ENCODE data around the gene CD300LG.
"Not testable (repeated sequence)": the region's sequence is repeated elsewhere in the genome, so short reads cannot be mapped to it uniquely, and the experiment has no call there.

The CD300LG gene

GRCh38 chr17:43880420-43880991 lies 33.5 kb downstream of the CD300LG start:
- DNase-seq: peak; percentile 13

- DNase-seq: no peak
Measured at GRCh38 chr17:43881181-43881580, 34.2 kb downstream of the CD300LG start.

DNA sequence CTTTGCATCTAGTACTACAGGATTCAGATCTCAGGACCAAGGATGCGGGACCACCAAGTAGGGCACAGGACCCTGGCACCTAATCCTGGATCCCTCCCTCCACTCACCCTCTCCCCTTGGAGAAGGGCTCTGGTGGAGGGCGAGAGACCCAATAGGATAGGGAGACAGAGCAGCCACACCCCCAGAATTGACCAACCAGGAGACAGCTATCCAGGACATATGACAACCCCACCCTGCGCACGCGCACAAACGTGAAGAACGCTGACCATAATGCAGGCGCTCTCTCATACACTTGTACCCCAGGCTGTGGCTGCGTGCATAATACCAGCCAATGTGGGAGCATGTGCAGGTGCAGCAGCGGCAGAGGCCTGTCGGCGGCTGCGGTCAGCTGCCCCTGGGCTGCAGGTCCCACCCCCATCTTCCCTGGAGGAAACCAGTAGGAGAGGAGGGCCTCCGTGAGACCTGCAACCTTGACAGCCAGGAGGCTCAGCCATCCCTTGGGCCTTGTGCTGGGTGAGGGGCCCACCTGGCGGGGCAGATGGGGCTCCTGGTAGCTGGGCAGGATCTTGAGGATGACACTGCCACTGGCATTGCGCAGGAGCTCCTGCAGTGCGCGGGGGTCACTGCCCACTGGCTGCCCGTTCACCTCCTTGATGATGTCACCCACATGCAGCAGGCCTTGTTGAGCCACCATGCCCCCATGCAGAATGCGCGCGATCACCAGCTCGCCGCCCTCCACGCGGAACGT lies 35.0 kb downstream of the CD300LG start:
- no peak for DNase-seq

GRCh38 chr17:43882761-43883415 lies 35.9 kb downstream of the CD300LG start:
- no peak for DNase-seq

- DNase-seq: no peak
Measured at GRCh38 chr17:43888548-43888947, 41.6 kb downstream of the CD300LG start.

DNA sequence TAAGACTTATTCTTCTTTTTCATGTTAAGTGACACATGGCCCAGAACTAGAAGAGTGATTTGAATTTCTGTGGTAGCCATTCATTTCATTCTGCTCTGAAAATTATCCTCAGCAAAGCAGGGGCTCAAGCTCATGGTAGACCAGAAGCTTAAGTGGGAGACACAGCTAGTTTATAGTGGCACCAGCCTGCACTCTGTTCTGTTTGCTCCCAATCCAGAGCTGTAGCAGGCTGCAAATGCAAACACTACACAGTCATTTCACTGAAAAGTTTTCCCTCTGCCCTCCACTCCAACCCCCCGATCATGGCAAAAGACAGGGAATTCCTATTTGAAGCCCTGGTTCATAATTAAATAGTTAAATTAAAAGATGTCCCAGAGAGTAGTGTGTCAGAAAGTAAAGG lies 43.3 kb downstream of the CD300LG start:
- DNase-seq: no peak

- DNase-seq: no peak
Measured at GRCh38 chr17:43891851-43892646, 45.1 kb downstream of the CD300LG start.

DNA sequence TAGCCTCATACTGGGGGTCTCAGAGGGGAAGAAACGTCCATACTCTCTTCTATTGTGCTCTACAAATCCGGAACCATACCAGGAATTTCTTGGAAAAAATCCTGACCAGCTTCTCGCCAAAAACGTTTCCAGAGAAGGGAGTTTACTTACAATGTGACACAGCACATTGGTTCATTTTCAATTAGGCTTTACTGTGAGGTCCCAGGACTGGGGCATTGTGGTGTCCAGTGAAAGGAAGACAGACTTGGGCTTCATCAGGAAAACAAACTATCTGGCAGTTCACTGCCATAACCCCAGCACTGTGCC lies 45.6 kb downstream of the CD300LG start:
- no peak for DNase-seq

DNA sequence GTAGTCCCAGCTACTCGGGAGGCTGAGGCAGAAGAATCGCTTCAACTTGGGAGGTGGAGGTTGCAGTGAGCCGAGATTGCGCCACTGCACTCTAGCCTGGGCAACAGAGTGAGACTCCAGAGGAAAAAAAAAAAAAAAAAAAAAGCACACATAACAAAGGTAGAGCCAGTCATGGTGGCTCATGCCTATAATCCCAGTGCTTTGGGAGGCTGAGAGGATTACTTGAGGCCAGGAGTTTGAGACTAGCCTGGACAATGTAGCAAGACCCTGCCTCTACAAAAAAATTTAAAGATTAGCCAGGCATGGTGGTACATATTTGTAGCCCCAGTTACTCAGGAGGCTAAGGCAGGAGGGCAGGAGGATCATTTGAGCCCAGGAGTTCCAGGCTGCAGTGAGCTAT lies 47.5 kb downstream of the CD300LG start:
- not testable (repeated sequence) for DNase-seq

GRCh38 chr17:43897831-43898230 lies 50.9 kb downstream of the CD300LG start:
- DNase-seq: no peak

- DNase-seq: no peak
Measured at GRCh38 chr17:43898446-43898845, 51.5 kb downstream of the CD300LG start.

DNA sequence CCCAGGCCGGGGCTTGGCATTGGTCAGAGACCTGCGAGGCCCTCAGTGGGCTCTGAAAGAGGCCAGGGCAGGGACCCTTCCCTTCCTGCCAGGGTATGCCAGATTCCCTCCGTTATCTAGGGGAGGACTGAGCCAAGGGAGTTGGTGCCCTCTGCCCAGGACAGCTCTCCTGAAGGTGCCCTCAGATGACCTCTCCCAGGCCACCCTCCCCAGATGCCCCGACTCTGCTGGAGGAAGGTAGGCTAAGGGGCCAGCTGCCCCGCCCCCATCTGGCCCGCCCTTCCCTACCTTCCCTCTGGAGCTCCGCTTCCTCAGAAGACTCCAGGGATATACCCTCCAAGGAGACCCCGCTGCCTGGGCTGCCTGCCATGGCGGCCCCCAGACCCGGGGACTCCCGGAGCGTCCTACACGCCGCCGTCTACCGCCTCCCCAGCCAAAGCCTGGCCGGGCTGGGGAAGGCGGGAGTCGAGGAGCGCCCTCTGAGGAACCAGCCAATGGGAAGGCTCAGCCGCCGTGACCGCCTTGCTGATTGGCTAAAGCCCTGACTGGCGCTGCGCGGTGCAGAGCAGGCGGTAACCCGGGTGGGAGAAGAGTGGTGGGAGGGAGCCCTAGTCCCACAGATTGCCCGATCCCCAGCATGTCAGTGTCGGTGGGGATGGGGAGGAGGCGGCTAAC lies 53.3 kb downstream of the CD300LG start:
- DNase-seq: peak; percentile 58

DNA sequence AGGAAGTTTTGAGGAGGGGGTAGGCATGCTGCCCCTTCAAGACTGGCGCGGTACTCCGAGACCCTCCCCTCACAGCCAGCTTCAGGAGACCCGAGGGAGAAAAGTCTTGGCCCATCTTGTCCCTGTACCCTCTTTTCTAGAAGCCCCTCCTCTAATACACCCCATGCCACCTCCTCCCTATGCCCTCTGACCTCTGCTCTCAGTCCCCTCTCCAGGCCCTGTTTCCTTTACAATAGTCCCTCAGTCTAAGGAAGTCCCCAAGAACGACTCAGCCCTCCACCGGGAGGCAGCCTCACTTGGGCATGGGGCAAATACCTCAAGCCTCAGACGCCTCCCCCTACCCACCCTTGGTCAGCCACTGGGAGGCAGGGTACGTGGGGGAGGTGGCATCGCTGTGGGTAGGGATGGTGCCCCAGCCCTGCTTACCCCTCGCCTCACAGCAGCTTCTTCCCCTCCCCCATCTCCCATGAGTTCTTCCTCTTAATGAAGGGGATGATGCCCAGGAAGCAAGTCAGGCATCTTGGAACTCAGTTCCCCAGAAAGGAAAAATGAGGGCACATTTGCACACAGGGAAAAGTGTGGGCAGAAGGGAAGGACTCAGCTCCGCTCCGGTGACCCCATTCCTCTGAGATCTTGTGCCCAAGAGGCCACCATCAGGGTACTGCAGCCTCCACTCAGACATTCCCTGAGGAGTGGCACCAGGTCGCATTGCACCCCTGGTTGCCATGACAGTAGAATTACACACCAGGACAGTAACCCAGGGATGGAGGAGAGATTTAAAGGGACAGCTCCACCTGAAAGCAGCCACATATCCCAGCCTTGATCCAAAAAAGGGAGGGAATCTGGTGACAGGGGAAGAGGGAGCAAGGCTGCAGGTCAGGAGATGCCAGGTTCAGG lies 54.1 kb downstream of the CD300LG start:
- no peak for DNase-seq

DNA sequence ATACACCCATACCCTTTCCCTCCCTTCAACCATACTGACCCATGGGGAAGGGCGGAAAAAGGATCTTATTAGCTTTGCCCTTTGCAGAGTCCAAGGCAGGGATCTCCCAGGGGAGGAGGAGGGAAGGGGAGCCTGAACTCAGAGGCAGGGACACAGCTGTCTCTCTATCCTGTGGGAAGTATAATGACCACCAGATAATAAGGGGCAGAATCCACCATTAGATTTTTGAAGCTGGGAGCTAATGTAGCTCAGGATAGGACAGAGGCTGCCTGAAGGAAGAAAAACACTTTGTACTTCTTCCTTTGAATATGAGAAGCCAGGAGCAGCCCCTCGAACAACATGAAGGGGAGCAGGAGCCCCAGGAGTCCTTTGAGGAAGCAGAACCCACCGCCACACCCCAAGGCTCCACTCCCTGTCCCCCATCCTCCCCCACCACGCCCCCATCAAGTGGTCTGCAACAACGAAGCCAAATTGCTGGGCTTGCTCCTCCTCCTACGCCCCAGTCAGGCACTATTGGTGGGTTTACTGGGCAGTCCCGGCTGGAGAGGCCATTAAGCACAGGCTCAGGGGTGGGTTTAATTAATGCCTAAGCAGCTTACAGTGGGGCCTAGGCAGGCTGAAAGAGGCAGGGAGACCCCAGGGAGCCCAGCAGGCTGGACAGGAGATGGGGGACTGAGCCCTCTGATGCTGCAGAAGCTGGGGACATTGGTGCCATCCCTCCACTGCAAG lies 55.0 kb downstream of the CD300LG start:
- no peak for DNase-seq

- no peak for DNase-seq
Measured at GRCh38 chr17:43905400-43905984, 58.5 kb downstream of the CD300LG start.

DNA sequence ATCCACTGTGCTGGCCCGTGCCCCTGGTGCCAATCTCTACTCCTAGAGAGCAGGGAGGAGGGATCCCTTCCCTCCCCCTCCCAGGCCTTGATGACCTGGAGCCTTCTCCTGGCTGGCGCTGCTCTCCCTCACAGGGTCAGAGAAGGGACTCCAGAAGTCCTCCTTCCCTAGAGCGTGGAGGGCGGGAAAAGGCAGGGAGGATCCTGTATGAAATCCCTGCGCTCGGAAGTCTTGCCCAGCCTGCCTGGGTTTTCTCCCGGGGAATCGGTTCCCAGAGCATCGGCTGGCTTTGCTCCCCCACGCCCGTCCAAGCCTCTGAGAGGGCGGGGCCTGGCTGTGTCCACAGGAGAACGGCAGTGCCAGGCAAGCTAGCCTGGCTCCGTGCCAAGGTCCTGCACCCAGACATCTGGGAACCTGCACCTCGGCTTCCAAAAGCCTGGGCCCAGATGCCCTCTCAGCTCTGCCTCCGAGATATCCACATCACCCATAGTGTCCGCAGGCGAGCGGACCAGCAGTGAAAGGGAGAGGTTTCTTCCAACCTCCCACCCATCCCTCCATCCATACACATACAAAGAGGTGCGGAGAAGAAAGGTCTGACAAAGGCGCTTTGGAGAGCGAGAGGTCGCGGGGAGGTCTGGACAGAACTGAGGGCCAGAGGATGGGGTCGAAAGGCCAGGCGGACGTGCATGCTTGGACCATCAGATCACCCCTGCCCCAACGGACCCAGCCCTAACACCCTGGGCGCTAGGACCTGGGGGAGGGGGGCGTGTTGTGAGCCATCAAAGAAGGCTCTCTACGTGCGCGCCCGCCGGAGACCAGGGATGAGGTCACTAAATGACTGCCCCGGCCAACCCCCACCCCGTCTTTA lies 59.2 kb downstream of the CD300LG start:
- DNase-seq: no peak

GRCh38 chr17:43906951-43907424 lies 60.0 kb downstream of the CD300LG start:
- DNase-seq: no peak

DNA sequence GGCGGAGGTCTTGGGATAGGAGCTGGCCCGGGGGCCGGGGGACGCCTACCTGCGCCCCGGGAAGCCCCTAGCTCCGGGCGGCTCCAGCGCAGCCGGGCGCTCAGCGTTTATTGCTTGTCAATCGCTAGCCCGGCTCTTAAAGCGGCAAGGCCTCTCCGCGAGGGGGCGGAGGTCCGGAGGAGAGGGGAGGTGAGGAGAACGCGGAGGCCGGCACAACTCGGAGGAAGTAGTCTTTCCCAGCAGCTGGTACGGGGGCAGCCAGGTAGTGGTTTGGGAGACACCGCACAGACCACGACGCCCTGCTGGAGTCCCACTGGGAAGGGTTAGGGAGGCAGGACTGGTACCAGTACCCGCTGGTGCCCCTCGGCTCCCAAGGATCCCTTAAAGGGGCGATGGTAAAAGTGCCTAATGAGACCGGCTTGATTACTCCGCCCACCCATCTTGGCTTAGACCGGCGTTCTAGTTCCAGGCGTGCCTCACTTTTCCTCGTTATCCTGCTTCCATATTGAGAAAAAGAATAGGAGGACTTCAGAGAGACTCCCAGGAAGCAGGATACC lies 60.5 kb downstream of the CD300LG start, which contains the start of gene MPP2:
TSS of gene MPP2 (minus strand) at position 112 of the 557 bp plus-strand sequence. CDS start 3,076 bp downstream, outside the sequence.
- peak; percentile 49 for DNase-seq

Measured in NCI-H1048 (cell line).